Right kidney (tissue), 1 donor: Measurements from ENCODE around the gene KLF8.

Experiments used
- DNase-seq: peaks from one replicate; pipeline ENCODE4 v3.0.0-alpha.2; 2016

The KLF8 gene

DNA sequence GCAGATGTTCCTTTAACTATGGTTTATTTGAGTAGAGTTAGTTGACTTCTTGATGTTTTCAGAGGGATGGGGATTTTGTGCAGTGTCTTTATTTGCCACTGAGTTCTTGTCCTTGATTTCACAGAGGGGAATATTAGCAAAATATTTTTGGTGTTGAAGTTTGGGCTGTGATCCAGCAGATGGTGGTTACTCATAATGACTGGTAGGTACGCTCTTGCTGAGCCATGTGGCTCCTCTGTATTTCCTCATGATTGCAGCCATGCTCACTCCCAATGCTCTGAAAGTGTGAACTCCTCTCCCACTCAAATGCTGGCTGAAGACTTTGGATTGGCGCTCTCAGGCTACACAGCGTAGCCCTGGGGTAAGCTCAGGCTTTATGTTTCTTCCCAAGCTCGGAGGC, 77.7 kb downstream of the KLF8 start:
- no peak for DNase-seq

DNA sequence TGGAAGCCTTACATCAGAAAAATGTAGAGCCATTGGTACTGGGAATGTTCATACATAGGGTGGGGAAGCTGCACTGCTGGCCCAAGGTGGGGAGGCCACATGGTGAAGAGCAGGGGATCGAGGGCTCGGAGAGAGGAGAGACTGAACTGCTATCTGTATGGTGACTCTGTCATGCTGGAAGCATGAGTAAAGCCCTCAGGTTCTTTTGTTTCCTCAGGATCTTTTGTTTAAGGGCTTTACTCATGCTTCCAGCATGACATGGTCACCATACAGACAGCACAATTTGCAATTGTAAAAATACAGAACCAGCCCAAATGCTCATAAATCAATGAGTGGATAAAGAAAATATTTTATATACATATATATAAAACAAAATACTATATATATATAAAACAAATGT, 78.4 kb downstream of the KLF8 start:
- DNase-seq, result no peak

DNA sequence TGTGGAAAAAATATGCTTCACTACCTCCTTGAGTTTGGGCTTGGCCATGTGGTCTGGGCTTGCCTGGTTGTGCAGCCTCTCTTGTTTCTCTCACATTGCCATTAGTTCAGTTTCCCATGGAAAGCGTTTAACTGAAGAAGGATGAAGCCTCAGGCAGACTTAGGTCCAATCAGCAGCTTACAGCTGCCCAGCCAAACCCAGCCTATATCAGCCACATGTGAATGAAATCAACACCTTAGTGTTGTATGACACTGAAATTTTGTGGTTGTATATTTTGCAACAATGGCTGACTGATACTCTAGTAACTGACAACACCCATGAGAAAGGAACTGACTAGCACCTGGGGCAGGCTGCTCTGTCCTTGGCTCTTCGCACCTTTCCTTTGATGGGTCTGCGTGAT, 81.2 kb downstream of the KLF8 start:
- no peak for DNase-seq

DNA sequence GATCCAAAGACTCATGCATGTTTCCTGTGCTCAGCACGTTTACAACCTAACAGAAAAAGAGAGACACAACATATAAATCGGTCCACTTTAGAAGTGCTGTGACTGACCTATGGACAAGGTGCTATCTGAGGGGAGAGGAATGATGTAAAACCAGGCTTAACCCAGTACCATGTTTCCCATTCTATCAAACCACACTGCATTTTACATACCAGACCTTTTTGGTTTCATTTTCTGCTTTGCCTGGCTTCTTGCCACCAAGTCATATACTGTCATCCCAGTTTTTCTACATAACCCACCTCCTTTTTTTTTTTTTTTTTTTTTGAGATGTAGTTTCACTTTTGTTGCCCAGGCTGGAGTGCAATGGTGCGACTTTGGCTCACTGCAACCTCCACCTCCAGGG, 82.2 kb downstream of the KLF8 start:
- no peak for DNase-seq

DNA sequence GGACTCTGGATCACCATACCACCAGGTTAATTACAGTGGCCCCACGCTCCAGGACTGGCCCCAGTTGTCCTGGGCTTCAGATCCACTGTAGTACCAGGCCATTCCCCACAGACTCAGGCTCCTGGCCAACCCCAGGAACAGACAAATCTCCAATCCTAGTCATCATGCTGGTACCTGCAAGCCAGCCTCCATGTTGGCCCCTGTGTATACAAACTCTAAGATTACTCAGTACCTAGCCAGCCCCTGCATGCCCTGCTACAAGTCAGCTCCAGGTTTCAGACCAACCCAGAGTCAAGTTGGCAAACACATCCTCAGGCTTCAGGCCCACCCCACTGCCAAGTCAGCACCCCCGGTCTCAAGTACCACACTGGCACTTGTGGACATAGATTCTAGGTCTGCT, 85.9 kb downstream of the KLF8 start:
- no peak for DNase-seq

DNA sequence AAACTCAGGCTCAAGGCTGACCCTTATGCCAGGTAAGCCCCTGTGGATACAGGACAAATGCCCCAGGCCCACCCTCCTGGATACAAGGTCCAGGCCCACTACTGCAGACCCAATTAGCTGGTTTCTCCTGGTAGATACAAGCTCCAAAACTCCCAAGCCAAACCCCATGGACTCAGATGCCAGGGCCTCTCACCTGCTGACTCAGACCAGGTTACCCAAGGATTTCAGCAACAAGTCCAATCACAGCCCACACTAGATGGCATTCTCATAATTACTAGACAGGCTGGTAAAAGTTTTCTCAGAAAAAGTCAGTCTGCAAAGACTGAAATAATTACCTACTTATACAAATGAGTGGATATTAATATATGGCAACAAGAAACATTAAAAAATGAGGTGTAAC, 87.0 kb downstream of the KLF8 start:
- DNase-seq, result no peak
